ENCODE measurements around the gene MTUS2. TPM values are rescaled to one million over a fixed set of nuclear protein-coding genes. Genes with fewer than 3 reads are reported as not detected.
"Not testable (repeated sequence)": the region's sequence is repeated elsewhere in the genome, so short reads cannot be mapped to it uniquely, and the experiment has no call there.

Gene MTUS2
- total RNA-seq, 1 donor: not detected

DNA sequence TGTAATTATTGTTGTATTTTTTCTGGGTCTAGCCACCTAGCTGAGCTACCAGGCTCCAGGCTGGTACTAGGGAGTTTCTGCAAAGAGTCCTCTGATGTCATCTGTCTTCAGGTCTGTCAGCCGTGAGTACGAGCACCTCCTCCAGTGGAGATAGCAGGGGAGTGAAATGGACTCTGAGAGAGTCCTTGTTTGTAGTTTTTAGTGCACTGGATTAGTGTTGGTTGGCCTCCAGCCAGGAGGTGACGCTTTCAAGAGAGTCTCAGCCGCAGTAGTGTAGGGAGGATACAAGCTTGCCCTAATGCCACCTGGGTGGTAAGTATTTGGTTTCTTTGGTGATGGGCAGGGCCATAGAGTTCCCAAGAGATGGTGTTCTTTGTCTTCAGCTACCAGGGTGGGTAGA lies 390.5 kb downstream of the MTUS2 start:
- DNase-seq (ENCODE audit: low read depth in 2 of 3, low spot score in 2 of 3): no peak

DNA sequence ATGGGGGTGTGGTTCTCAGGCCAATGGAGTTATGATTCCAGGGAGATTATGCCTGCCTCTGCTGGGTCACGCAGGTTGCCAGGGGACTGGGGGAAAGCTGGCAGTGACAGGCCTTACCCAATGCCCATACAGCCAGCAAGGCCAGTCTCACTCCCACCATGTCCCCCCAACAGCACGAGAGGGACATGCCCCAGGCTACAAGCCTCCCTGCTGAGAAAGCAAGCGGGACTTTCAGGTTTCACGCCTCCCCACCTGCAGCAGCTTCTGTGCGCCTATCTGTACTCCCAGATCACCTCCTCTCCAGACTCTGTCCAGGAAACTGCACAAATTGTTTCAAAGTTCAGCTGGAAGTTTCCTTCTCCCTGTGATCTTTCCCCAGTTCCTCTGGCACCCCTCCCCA lies 391.0 kb downstream of the MTUS2 start:
- not testable (repeated sequence) for DNase-seq (ENCODE audit: low read depth in 2 of 3, low spot score in 2 of 3)

DNA sequence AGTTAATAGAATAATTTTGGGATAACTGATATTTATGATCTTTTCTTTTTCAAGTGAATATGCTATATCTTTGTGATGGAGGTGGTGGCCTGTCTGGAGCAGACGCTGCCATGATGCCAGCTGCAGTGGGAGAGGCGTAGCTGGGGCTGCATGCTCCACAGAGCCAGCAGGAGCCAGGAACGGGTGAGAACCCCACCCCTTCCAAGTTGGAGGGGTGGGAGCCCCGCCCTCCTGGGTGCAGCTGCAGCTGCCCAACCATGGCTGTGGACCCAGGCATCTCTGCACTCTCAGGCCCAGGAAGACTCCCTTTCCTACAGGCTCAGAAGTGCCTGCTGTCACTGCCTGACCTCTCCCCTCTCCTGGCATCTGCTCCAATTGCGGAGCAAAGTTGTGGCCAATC lies 402.3 kb downstream of the MTUS2 start:
- no peak for DNase-seq (ENCODE audit: low read depth in 2 of 3, low spot score in 2 of 3)

DNA sequence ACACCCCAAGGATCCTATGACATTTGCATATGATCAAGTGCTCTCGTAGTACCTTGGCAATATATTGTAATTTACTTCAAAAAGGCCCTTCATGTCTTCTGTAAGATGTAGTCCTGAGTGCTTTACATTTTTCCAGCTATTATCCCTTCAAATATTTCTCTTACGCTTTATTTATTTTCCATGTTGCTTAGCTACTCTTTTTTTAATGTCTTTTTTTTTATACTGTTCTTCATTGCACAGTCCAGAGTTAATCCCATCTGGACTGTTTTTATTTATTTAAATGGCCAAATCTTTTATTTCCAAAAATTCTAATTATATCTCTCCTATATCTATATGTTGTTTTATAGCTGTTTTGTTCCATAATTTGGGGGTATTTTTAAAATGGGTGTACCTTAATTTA lies 404.1 kb downstream of the MTUS2 start:
- no peak for DNase-seq (ENCODE audit: low read depth in 2 of 3, low spot score in 2 of 3)

DNA sequence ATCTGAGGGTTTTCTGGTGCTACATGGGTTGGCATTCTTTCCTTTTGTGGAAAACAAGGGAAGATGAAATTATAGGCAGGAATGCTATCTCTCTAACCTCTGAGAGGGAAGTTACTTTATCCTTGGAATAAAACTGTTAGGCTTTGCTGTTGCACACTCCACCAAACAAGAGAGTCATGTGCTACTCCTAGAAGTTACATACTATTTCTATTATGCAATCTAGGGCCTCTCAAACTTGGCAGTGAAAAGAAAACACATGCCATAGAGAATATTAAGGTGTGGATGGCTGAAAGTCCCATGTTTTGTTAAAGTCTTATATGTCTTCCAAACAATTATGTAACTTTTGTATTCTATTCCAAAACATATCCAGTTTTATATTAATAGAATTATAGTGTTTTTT lies 407.4 kb downstream of the MTUS2 start:
- no peak for DNase-seq (ENCODE audit: low read depth in 2 of 3, low spot score in 2 of 3)

DNA sequence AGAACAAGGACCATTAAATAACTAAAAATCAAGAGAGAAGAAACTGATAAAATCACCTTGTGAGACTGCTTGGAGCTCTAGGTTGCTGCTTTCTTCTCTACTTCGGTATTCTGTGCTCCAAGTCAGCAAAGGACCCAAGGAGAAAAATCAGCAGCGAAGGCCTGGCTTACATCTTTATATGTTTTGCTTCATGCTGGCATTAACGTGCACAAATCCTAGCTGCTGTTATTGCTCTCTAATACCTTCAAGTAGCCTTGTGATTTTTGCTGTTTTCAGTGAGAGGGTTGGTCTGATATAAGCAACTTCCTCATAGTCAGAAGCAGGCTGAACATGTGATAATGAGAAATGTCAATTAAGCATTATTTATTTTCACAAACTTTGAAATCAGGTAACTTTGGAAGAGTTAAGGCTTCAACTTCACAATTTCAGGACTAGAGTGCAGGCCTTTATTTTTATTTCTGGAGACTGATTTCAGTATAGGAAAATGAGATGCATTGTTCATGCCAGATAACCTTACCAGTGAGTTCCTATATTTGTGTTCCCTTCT lies 410.2 kb downstream of the MTUS2 start:
- DNase-seq (ENCODE audit: low read depth in 2 of 3, low spot score in 2 of 3): no peak

DNA sequence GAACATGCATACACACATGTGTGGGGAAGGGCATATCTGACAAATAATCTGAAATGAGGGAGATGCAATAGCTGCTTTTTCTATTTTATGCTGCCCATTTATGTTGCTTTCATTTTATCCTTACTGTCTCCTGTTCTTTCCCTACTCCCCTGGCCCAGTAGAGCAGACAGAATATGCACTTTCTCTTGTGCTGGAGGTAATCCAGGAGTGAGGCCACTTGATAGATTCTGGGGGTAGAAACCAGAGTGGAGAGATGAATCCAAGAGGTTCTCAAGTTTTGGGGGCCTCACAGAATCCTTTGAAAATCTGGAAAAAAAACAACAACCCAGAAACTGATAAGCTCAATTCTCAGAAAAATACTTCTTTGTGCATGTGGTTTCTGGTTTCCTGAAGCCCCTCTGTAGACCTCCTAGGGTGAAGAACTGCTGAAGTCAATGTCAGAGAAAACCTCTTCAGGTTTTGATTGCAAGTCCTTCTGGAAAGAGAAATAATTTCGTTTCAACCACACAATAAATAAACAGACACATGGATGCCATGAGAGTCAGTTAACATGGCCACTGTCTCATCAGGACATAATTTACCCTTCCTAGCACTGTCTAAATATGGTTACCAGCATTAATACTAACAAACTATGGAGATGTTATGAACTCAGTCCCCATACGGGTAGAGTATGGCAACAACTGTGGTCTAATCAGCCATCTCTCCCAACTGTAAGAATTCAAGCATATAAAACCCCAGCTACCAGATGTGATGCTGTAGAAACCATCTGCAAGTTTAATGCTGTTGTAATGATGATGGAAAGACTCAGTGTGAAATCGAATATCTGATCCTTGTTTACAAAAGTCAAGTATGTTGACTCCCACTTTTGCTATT lies 419.8 kb downstream of the MTUS2 start:
- DNase-seq (ENCODE audit: low read depth in 2 of 3, low spot score in 2 of 3): no peak

DNA sequence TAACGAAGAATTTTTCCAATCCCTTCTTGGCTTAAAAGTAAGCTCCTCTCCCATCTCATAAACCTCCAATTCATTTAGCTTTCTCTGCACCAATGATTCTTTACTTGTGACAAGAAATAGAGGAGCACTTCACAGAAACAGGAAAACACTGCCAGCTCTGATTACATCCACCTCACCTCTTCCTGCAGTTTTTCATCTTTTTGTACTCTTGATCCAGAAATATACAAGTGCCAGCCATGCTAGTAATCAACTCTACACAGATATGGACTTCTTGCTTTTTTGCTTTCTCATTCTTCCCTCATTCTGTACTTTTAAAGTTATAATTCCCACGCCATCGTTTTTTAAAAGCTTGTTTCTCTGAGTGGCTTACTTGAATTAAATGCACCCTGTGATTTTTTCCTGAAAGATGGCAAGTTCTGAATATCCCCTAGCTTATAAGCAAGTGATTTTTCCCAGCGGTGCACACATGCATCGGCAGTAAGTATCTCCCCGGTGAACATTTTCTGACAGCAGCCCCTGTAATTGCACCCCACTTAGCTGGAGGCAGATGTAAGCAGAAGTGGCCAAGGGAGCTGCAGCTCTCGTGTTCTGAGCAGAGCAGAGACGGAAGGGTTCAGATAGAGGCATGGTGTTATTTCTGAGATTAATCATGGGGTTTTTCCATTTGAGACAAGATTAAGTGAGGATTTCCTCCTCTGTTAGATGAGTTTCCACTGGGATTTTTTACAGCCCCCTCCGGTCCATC lies 434.7 kb downstream of the MTUS2 start:
- DNase-seq (ENCODE audit: low read depth in 2 of 3, low spot score in 2 of 3): no peak

DNA sequence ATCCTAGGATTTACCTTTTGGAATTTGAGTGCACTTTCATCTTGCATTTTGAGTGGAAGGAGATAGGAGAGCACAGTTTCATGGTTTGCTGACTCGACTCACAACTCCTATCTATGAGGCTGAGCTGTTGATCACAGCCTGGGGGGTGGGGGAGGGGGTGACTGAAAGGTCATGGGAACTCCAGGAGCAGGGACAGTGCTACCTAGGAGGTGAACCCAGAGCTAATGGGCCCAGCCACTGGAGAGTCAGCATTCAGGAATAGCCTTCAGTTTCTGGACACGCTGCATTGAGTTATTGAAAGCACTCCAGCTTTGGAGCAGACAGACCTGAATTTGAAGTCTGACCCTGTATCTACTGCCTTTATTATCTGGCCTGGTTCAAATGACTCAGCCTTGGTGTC lies 435.4 kb downstream of the MTUS2 start:
- no peak for DNase-seq (ENCODE audit: low read depth in 2 of 3, low spot score in 2 of 3)

DNA sequence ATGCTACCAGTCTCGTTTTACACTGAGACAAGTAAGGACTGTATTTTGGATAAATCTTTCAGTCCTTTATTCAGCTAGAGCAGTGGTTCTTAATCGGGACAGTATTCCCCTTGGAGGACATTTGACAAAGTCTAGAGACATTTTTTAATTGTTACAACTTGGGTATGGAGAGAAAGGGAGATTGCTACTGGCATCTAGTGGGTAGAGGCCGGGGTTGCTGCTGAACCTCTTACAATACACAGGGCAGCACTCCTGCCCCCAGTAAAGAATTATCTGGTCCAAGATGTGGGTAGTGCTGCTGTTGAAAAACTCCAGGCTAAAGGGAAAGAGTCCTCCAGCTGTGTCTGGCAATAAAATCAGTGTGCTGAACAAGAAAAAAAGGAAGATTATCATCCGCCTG lies 440.5 kb downstream of the MTUS2 start:
- DNase-seq (ENCODE audit: low read depth in 2 of 3, low spot score in 2 of 3): no peak

DNA sequence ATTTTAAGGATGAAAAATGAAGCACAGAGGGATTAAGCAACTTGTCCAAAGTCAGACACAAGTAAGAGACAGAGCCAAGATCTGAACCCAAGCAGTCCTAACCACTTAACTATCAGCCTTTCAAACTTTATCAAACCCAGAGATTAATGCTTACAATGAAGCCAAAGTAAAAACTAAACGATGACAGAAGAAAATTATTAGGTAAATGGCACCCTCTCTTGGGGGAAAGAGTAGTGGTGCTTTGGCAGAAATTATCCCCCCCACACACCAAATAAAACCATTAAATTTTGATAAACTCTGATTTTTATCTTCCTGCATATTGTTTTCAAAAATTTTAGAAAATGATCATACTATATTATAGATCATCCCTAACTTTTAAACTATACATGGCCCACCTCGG lies 446.1 kb downstream of the MTUS2 start:
- no peak for DNase-seq (ENCODE audit: low read depth in 2 of 3, low spot score in 2 of 3)

DNA sequence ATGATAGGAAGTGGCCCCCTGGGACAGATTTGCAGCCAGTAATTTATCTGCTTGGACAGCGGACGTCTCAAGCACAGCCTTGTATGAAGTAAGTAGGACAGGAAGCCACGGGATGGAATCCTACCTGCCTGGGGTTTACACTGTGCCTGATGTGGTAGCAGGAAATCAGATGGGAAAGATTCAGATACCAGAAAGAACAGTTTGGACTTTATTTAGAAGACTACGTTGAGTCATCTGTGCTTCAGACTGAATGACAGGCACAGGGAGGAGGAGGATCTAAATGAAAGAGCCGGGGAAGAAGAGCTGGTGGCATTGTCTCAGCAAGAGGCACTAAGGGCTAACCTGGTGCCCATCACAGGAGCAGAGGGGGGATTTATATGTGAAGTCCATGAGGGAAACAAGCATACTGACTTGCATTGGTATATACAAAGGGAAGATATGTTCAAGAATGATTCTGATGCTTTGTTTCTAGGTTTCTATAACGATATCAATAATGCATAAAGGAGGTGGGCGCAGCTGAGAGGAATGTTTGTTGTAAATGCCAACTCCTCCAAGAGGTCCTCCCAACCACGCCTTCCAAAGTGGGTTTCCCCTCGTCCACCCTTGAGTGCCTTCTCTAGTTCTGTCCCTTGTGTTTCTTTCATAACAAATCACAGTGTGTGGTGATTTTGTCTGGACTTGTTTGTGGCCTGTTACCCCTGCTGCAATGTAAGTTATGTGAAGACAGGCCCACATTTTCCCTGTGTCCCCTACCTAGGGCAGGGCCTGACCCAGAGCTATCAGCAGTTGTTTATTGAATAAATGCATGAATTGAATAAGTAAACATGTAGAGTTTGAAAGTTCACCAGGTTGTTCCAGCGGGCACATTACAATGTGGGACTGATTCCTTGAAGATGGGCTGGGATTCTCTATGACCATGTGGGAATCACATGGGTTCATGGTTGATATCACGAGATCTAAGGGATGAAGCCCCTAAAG lies 446.9 kb downstream of the MTUS2 start:
- DNase-seq (ENCODE audit: low read depth in 2 of 3, low spot score in 2 of 3): no peak

DNA sequence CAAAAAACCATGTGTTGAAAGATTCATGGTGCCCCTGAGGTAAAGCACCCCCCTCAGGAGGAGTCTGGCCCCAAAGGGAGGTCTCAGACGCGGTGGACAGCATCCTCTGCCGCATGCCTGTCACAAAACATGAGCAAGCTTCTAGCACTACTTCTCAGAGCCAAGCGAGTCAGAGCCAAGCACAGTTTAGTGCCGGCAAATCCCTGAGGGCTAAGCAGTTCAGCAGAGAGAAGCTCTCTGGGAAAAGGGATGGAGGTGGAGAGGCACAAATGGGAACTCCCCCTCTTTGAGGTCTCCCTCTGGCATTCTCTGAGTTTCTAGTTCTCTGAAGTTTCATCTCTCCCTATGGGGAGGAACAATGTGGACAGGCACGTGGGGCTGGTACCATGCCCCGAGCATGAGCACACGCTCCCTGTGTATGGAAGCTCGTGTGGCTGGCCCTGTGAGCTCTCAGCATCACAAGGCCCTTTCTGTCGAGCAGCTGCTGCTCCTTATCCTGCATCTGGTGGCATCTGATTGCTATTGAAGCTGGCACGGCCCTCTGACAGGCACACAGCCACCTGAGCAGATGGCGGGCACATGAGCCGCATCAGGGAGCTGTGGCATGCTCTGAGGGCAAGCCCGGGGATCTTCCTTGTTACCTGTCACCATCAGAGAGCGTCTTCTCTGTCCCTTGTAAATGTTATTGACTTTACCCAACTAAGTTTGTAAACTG lies 450.3 kb downstream of the MTUS2 start:
- DNase-seq (ENCODE audit: low read depth in 2 of 3, low spot score in 2 of 3): no peak

DNA sequence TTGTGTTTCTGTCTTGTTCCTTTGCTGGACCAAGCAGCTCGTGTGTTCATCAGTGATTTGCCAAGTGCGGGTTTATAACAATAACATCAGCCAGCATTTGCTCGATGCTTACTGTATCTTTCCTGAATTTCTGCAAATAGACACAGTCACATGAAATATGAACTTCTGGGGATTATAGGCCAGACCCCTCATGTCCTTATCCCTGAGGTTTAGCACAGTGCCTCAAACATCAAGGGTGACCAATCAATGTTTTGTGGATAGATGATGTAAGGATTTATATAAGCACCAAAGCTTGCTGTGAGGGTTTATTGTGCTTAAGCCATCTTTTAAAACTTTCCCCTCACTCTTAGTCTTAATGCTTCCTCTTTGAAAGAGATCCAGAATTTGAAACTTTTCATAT lies 451.5 kb downstream of the MTUS2 start:
- no peak for DNase-seq (ENCODE audit: low read depth in 2 of 3, low spot score in 2 of 3)

DNA sequence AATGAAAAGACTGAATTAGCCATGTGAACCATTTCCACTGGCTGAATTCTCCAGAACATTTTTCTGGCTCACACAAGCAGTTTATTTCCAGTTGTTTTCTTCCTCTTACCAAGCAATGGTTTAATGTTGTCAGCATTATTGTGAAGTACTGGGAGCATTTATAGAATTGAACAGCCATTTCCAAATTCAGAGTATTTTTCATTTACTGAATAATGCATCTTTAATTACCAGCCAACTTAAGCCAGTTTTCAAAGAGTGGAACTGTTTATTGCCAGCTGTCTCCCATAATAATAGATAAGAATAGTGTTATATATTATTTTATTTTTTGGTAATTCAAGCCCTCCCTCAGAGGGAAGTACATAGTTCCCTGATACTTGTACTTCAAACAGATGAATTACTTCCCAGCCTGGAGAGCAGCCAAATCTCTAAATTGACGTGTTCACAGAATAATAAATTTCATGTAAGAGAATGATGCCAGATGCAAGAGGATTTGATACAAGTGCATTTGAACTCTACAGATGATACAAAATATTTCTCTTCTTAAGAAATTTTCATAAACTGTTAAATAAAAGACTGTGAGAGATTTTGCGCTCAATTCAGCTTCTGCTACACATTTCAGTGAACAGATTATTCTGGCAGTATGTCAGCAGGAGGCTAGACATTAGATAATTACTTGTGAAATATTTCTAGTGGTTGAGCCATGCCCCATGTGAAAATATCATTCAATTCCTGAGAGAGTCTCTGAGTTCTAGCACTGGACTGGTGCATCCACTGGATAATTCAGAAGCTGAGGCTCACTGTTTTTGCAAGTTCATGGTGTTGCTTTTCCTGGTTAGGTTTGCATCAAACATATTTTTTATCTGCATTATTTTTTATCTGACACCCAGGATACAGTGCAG lies 459.5 kb downstream of the MTUS2 start:
- no peak for DNase-seq (ENCODE audit: low read depth in 2 of 3, low spot score in 2 of 3)

DNA sequence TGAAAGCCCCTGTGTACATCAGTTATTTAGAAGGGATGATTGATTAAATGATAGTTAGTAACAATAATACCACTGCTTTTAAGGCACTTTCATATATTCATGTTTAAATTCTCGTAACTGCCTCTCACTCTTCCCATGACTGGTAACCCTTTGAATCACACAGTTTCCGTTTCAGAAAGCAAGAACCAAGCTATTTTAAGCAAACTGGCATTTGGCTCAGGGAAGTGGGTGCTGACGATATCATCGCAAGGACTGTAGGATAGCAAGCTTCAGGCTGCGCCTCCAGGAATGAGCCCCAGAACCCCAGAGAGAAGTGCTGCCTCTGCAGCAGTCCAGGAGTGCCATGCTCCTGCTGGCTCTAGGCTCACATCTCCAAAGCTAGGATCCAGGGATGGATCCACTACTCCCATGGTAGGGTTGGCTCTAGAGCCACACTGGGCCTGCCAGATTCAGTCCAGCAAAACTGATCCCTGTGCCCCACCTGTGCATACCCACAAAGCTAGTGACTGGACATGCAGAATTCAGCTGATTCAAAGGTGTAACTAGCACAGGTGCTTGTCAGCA lies 461.9 kb downstream of the MTUS2 start:
- no peak for DNase-seq (ENCODE audit: low read depth in 2 of 3, low spot score in 2 of 3)

DNA sequence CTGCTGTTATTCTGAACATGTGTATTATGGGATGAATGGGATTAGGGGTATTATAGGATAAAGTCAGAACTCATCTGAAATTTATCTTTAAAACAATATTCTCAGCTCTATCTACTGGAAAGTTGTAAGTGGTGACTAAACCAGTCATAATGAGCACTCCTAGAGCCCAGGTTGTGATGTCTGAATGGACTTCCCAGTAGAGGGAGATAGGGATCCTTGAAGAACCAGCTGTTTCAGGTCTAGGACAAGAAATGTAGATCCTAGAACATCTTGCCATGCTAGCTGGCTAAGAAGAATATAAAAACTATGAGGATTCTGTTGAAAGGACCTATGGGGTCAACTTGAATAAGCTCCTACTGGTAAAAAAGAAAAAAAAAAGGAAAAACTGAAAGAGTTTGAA lies 464.6 kb downstream of the MTUS2 start:
- no peak for DNase-seq (ENCODE audit: low read depth in 2 of 3, low spot score in 2 of 3)

DNA sequence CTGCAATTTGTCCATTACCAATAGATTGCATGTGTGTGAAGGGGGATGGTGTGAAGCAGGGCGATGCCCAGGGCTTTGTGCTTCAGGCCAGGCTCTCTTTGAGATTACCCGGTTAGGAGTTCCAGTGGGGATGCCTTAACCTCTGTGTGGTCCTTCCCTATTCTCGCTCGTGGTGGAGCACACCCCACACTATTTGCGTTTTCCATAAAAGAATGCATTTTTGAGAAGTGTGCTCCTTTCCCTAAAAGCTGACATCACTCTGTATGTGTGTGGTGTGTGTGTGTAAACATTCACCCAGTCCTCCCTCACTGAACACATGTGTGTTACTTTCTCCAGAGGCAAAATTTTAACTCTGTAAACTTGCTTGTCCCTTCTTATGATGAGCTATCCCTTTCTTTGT lies 467.1 kb downstream of the MTUS2 start:
- DNase-seq (ENCODE audit: low read depth in 2 of 3, low spot score in 2 of 3): no peak

DNA sequence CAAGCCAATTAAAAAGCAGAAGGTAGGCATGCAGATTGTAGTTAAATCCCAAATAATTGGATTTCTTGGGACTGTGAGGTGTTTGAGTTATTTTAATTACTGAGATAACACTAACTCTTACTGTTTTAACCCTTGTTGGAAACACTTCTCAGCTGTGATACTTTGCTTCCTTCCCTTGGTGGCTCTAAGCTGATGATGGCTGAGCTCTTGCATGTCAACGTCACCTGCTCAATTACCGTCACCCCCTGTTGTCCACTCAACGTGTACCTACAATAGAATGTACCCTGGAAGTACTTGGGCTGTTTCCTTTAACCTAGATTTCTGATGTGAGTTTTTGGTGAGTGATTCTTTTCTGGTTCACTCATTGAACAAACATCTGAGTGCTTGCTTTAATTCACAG lies 471.9 kb downstream of the MTUS2 start:
- no peak for DNase-seq (ENCODE audit: low read depth in 2 of 3, low spot score in 2 of 3)

Data from hematopoietic multipotent progenitor cell (in vitro differentiated cells).